SK-N-SH (cell line): Measurements from ENCODE around the gene ASTN2. TPM values are rescaled to one million over a fixed set of nuclear protein-coding genes. Genes with fewer than 3 reads are reported as not detected.

Experiments
- CTCF ChIA-PET: fragments of 300-600, 350-600 bp; formaldehyde crosslinking; extraction: SDS; loops from one replicate; lab custom pipeline; 2021; lab: Yijun Ruan, JAX
- POLR2A ChIA-PET: fragments of 350-600 bp; sonication (Branson Sonifier 250); formaldehyde crosslinking; extraction: SDS; loops from one replicate; lab custom pipeline; 2020; ENCODE audit warnings: antibody characterized with exemption, inconsistent platforms; lab: Yijun Ruan, JAX
- DNase-seq: peaks from one replicate; pipeline ENCODE4 v3.0.0; 2012
- H2AFZ ChIP-seq: fragments of 200-600 bp; sonication (generic); 2 replicates; pipeline ENCODE4 v1.8.1; 2016; ENCODE audit warnings: antibody characterized with exemption, mild to moderate bottlenecking, low read depth
- H3F3A ChIP-seq: fragments of 200-600 bp; sonication (generic); replicated peaks from 2 replicates; pipeline ENCODE3; 2016; ENCODE audit warnings: antibody characterized with exemption, mild to moderate bottlenecking; ENCODE audit not compliant: insufficient read depth
- H3K27ac ChIP-seq, 2 experiments: fragments of 200-500 bp in 1 of 2; fragments of 200-600 bp in 1 of 2; sonication (Bioruptor generic) in 1 of 2; sonication (generic), shearing (Covaris generic) in 1 of 2; 2 replicates each; pipeline versions ENCODE4 v1.5.1 to v1.6.1; 2014 to 2016; ENCODE audit warnings: low read depth in 2 of 2, inconsistent platforms in 1 of 2, low read length in 1 of 2, mild to moderate bottlenecking in 1 of 2, mixed read lengths in 1 of 2
- H3K27me3 ChIP-seq: fragments of 200-600 bp; sonication (generic), shearing (Covaris generic); 2 replicates; pipeline ENCODE4 v1.6.1; 2016; ENCODE audit warnings: mixed run types; ENCODE audit not compliant: insufficient read depth
- H3K36me3 ChIP-seq, 2 experiments: fragments of 200-500 bp in 1 of 2; fragments of 200-600 bp in 1 of 2; sonication (Bioruptor generic) in 1 of 2; sonication (generic) in 1 of 2; replicated peaks in 1 of 2; 2 replicates each; pipeline versions ENCODE3 to v1.5.1; 2014 to 2016; ENCODE audit warnings: low read length in 1 of 2, mild to moderate bottlenecking in 1 of 2; ENCODE audit not compliant: insufficient read depth in 2 of 2, control insufficient read depth in 1 of 2
- H3K4me1 ChIP-seq, 2 experiments: fragments of 200-500 bp in 1 of 2; fragments of 200-600 bp in 1 of 2; sonication (Bioruptor generic) in 1 of 2; sonication (generic), shearing (Covaris generic) in 1 of 2; 2 replicates each; pipeline versions ENCODE4 v1.5.1 to v1.6.1; 2014 to 2016; ENCODE audit warnings: low read depth in 1 of 2, low read length in 1 of 2, mixed run types in 1 of 2; ENCODE audit not compliant: insufficient read depth in 2 of 2, control insufficient read depth in 1 of 2
- H3K4me2 ChIP-seq: fragments of 200-600 bp; sonication (generic), shearing (Covaris generic); 2 replicates; pipeline ENCODE4 v1.6.1; 2017; ENCODE audit warnings: mixed run types
- H3K4me3 ChIP-seq, 2 experiments: fragments of 200-500 bp in 1 of 2; fragments of 200-600 bp in 1 of 2; sonication (Bioruptor generic) in 1 of 2; sonication (generic), shearing (Covaris generic) in 1 of 2; 2 replicates each; pipeline versions ENCODE4 v1.5.1 to v1.8.1; 2014 to 2016; ENCODE audit warnings: low read depth in 2 of 2, inconsistent platforms in 1 of 2, low read length in 1 of 2, mild to moderate bottlenecking in 1 of 2, mixed read lengths in 1 of 2, moderate library complexity in 1 of 2
- H3K79me2 ChIP-seq: fragments of 200-600 bp; sonication (generic); 2 replicates; pipeline ENCODE4 v1.8.1; 2017; ENCODE audit warnings: mild to moderate bottlenecking; ENCODE audit not compliant: insufficient read depth
- H3K9ac ChIP-seq: fragments of 200-600 bp; sonication (generic); 2 replicates; pipeline ENCODE4 v1.6.1; 2017; ENCODE audit warnings: mixed run types
- H3K9me2 ChIP-seq: fragments of 200-600 bp; sonication (generic); 2 replicates; pipeline ENCODE4 v1.6.1; 2017; ENCODE audit warnings: mixed run types
- H3K9me3 ChIP-seq: fragments of 200-600 bp; sonication (generic); 2 replicates; pipeline ENCODE4 v1.6.1; 2017; ENCODE audit warnings: mixed run types, mild to moderate bottlenecking, moderate library complexity
- H4K20me1 ChIP-seq: fragments of 200-600 bp; sonication (generic); 2 replicates; pipeline ENCODE4 v1.6.1; 2017; ENCODE audit warnings: mild to moderate bottlenecking, mixed run types; ENCODE audit not compliant: insufficient read depth
- CHD2 ChIP-seq: fragments of 150-350 bp; IDR thresholded peaks from 2 replicates; pipeline ENCODE4 v1.6.1; 2018; ENCODE audit warnings: low read length; ENCODE audit not compliant: partially characterized antibody
- EZH2phosphoT487 ChIP-seq: fragments of 200-600 bp; sonication (generic); IDR thresholded peaks from 2 replicates; pipeline ENCODE4 v1.6.1; 2017; ENCODE audit warnings: low read depth, mixed run types, mild to moderate bottlenecking, antibody characterized with exemption, moderate library complexity, borderline replicate concordance
- FOSL2 ChIP-seq: IDR thresholded peaks from 2 replicates; pipeline ENCODE4 v1.4.0; 2012; ENCODE audit warnings: low read depth, mild to moderate bottlenecking, moderate library complexity, borderline replicate concordance
- FOXM1 ChIP-seq: IDR thresholded peaks from 2 replicates; pipeline ENCODE4 v1.4.0; 2012; ENCODE audit warnings: low read depth, mild to moderate bottlenecking
- MEF2A ChIP-seq: IDR thresholded peaks from 2 replicates; pipeline ENCODE4 v1.4.0; 2012; ENCODE audit warnings: low read depth, borderline replicate concordance
- NFIC ChIP-seq: IDR thresholded peaks from 2 replicates; pipeline ENCODE4 v1.4.0; 2012; ENCODE audit warnings: borderline replicate concordance
- NRF1 ChIP-seq: IDR thresholded peaks from 2 replicates; pipeline ENCODE4 v1.6.1; 2012; ENCODE audit warnings: low read depth, mild to moderate bottlenecking, low read length
- POLR2AphosphoS5 ChIP-seq: IDR thresholded peaks from 2 replicates; pipeline ENCODE4 v1.6.1; 2012; ENCODE audit warnings: low read depth, low read length
- RFX5 ChIP-seq: IDR thresholded peaks from 2 replicates; pipeline ENCODE4 v1.6.1; 2012; ENCODE audit warnings: mild to moderate bottlenecking, improper control_type of control experiment, low read length
- RXRA ChIP-seq: IDR thresholded peaks from 2 replicates; pipeline ENCODE4 v1.4.0; 2012; ENCODE audit warnings: low read depth, mild to moderate bottlenecking, borderline replicate concordance
- TAF1 ChIP-seq: IDR thresholded peaks from 2 replicates; pipeline ENCODE4 v1.6.1; 2012; ENCODE audit warnings: low read depth, mild to moderate bottlenecking, low read length, moderate library complexity, borderline replicate concordance
- TCF12 ChIP-seq: IDR thresholded peaks from 2 replicates; pipeline ENCODE4 v1.4.0; 2012
- WGBS: methylation state at CpG from one replicate; pipeline ENCODE4 v1.1.6; 2017; ENCODE audit warnings: low lambda C conversion rate; 5-methylcytosine and 5-hydroxymethylcytosine counted together
- polyA plus RNA-seq, 3 experiments: library from polyadenylated mRNA; depleted of rRNA; stranded (reverse); fragments of >200 nt; gene quantifications; 2 replicates each; pipeline ENCODE4 v1.2.3, GENCODE V29; 2012
- TF ChIP-seq, protein P1 (sequence below): IDR thresholded peaks from 2 replicates; pipeline ENCODE4; 2012
- TF ChIP-seq, protein P2 (sequence below): fragments of 150-350 bp; IDR thresholded peaks from 2 replicates; pipeline ENCODE4 v1.6.1; 2017; ENCODE audit warnings: antibody characterized with exemption, low read length, low read depth, borderline replicate concordance
- TF ChIP-seq, protein P3 (sequence below): IDR thresholded peaks from 2 replicates; pipeline ENCODE4 v1.6.1; 2012; ENCODE audit warnings: mild to moderate bottlenecking, low read depth, low read length, moderate library complexity
- TF ChIP-seq, protein P4 (sequence below): IDR thresholded peaks from 2 replicates; pipeline ENCODE4 v1.4.0; 2012; ENCODE audit warnings: low read depth, borderline replicate concordance
- TF ChIP-seq, protein P5 (sequence below): IDR thresholded peaks from 2 replicates; pipeline ENCODE4 v1.4.0; 2012; ENCODE audit warnings: low read depth

Gene ASTN2
- polyA plus RNA-seq, 1 of the 3 experiments (the other 2 are of a cell fraction), result 6.6 TPM

DNA sequence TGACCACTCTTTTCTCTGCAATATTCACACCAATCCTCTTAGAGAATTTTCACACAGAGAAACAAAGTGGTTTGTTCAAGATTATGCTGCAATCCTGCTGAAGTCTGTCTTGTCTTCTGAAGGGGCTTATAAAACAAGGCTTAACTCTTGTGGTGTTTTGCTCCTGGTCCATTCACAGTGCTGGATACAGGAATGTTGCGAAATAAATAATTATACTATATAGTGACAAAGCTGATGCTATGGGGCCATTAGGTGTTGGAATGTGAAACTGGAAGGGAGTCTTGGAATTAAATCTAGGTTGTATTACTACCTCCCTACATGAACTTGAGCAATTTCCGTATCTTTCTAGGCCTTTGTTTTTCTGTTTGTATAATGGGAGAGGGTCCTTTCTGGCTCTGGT, 557.5 kb downstream of the ASTN2 start:
- POLR2A ChIA-PET, result no interaction called here
- Histone ChIP-seq H3K27ac (no peak overlapping the region), H2AFZ (no peak overlapping the region), H3K36me3 (peaks cover 0 to 11% of the 10 kb centered on the region in 2 experiments), H3K79me2 (no peaks in the 10 kb centered on the region), H3K9me2 (no peaks in the 10 kb centered on the region), H4K20me1 (no peaks in the 10 kb centered on the region), H3K4me1 (peaks cover 0 to 2% of the 10 kb centered on the region in 2 experiments; a peak in 1 of 4 replicates), H3K9me3 (no peaks in the 10 kb centered on the region), H3K4me3 (no peak overlapping the region), H3K9ac (no peak overlapping the region), H3K27me3 (no peaks in the 10 kb centered on the region), H3F3A (no peaks in the 10 kb centered on the region), H3K4me2 (no peak overlapping the region)
- no peak for DNase-seq
- WGBS, result 54% methylated on average over 2 of the region's 2 CpGs
- TF ChIP-seq TAF1, result no peak
- TF ChIP-seq NRF1, result no peak
- TF ChIP-seq CHD2, result no peak
- no peak for TF ChIP-seq RXRA
- TF ChIP-seq, protein P1, sequence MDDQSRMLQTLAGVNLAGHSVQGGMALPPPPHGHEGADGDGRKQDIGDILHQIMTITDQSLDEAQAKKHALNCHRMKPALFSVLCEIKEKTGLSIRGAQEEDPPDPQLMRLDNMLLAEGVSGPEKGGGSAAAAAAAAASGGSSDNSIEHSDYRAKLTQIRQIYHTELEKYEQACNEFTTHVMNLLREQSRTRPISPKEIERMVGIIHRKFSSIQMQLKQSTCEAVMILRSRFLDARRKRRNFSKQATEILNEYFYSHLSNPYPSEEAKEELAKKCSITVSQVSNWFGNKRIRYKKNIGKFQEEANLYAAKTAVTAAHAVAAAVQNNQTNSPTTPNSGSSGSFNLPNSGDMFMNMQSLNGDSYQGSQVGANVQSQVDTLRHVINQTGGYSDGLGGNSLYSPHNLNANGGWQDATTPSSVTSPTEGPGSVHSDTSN, result no peak
- TF ChIP-seq, protein P2, sequence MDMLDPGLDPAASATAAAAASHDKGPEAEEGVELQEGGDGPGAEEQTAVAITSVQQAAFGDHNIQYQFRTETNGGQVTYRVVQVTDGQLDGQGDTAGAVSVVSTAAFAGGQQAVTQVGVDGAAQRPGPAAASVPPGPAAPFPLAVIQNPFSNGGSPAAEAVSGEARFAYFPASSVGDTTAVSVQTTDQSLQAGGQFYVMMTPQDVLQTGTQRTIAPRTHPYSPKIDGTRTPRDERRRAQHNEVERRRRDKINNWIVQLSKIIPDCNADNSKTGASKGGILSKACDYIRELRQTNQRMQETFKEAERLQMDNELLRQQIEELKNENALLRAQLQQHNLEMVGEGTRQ, result no peak
- no peak for TF ChIP-seq TCF12
- CTCF ChIA-PET, result interaction anchor here (1.3 to 7.8 kb wide), 2 partner anchors 14 to 120 kb away, joined by 4 to 88 read pairs; no protein-coding TSS in a partner anchor

DNA sequence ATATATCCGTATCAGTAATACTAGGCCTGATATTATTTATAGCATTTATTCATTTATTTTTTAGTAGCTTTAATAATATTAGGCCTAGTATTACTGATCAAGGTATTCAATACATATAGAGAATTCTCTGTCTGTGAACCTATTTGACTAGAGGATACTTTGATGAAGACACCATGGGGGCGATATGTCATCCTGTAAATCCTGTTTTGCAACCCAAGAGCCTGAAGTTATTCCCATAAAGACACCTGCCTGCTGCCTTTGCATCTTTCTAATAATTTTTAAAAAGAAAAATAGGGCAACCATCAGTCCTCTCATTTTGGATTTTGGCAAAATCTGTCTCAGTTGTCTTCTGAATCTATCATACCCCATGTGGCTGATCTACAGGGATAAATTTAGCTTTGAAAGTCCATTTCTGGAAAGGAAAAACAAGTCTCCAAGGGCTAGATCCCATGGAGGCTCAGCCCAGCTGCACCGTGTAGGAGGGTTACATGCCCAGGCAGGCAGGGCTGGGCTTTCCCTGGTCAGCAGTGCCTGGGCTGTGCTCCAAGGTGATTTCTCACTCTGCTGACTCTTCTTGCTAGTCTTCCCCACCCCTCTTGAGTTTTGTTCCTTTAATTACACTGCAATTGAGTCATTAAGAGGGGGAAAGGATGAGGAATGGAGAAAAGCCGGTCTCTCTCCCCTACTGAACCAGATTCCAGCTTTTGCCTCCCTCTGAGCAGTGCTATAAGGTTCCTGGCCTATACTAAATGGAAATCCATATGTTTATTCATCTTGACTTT, 558.8 kb downstream of the ASTN2 start:
- Histone ChIP-seq H3K27me3 (no peaks in the 10 kb centered on the region), H3K9ac (no peak overlapping the region), H3F3A (no peaks in the 10 kb centered on the region), H3K4me3 (no peak overlapping the region), H3K9me2 (no peaks in the 10 kb centered on the region), H3K4me2 (no peak overlapping the region), H3K27ac (no peak overlapping the region), H3K36me3 (peaks cover 0 to 11% of the 10 kb centered on the region in 2 experiments), H3K4me1 (peaks cover 0 to 2% of the 10 kb centered on the region in 2 experiments; a peak in 1 of 4 replicates), H3K79me2 (no peaks in the 10 kb centered on the region), H4K20me1 (no peaks in the 10 kb centered on the region), H3K9me3 (no peaks in the 10 kb centered on the region), H2AFZ (no peak overlapping the region)
- ChIA-PET POLR2A (no interaction called here), CTCF (interaction anchor here (0.6 to 7.8 kb wide), 5 partner anchors 9 to 1263 kb away, joined by 3 to 88 read pairs (median 4); no protein-coding TSS in a partner anchor)
- no peak for DNase-seq
- 45% methylated on average over 4 of the region's 4 CpGs for WGBS
- TF ChIP-seq POLR2AphosphoS5, result no peak
- no peak for TF ChIP-seq FOXM1
- no peak for TF ChIP-seq TCF12
- TF ChIP-seq, protein P3, sequence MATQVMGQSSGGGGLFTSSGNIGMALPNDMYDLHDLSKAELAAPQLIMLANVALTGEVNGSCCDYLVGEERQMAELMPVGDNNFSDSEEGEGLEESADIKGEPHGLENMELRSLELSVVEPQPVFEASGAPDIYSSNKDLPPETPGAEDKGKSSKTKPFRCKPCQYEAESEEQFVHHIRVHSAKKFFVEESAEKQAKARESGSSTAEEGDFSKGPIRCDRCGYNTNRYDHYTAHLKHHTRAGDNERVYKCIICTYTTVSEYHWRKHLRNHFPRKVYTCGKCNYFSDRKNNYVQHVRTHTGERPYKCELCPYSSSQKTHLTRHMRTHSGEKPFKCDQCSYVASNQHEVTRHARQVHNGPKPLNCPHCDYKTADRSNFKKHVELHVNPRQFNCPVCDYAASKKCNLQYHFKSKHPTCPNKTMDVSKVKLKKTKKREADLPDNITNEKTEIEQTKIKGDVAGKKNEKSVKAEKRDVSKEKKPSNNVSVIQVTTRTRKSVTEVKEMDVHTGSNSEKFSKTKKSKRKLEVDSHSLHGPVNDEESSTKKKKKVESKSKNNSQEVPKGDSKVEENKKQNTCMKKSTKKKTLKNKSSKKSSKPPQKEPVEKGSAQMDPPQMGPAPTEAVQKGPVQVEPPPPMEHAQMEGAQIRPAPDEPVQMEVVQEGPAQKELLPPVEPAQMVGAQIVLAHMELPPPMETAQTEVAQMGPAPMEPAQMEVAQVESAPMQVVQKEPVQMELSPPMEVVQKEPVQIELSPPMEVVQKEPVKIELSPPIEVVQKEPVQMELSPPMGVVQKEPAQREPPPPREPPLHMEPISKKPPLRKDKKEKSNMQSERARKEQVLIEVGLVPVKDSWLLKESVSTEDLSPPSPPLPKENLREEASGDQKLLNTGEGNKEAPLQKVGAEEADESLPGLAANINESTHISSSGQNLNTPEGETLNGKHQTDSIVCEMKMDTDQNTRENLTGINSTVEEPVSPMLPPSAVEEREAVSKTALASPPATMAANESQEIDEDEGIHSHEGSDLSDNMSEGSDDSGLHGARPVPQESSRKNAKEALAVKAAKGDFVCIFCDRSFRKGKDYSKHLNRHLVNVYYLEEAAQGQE, result no peak
- TF ChIP-seq, protein P2, result no peak
- no peak for TF ChIP-seq RFX5
- TF ChIP-seq NFIC, result no peak
- TF ChIP-seq, protein P4, sequence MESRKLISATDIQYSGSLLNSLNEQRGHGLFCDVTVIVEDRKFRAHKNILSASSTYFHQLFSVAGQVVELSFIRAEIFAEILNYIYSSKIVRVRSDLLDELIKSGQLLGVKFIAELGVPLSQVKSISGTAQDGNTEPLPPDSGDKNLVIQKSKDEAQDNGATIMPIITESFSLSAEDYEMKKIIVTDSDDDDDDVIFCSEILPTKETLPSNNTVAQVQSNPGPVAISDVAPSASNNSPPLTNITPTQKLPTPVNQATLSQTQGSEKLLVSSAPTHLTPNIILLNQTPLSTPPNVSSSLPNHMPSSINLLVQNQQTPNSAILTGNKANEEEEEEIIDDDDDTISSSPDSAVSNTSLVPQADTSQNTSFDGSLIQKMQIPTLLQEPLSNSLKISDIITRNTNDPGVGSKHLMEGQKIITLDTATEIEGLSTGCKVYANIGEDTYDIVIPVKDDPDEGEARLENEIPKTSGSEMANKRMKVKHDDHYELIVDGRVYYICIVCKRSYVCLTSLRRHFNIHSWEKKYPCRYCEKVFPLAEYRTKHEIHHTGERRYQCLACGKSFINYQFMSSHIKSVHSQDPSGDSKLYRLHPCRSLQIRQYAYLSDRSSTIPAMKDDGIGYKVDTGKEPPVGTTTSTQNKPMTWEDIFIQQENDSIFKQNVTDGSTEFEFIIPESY, result no peak
- TF ChIP-seq, protein P5, sequence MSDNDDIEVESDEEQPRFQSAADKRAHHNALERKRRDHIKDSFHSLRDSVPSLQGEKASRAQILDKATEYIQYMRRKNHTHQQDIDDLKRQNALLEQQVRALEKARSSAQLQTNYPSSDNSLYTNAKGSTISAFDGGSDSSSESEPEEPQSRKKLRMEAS, result no peak
- TF ChIP-seq FOSL2, result no peak
- TF ChIP-seq EZH2phosphoT487, result no peak
- no peak for TF ChIP-seq MEF2A
